ENCODE measurements around the gene RAPGEF2.
"Not testable (repeated sequence)": the region's sequence is repeated elsewhere in the genome, so short reads cannot be mapped to it uniquely, and the experiment has no call there.

The RAPGEF2 gene, protein sequence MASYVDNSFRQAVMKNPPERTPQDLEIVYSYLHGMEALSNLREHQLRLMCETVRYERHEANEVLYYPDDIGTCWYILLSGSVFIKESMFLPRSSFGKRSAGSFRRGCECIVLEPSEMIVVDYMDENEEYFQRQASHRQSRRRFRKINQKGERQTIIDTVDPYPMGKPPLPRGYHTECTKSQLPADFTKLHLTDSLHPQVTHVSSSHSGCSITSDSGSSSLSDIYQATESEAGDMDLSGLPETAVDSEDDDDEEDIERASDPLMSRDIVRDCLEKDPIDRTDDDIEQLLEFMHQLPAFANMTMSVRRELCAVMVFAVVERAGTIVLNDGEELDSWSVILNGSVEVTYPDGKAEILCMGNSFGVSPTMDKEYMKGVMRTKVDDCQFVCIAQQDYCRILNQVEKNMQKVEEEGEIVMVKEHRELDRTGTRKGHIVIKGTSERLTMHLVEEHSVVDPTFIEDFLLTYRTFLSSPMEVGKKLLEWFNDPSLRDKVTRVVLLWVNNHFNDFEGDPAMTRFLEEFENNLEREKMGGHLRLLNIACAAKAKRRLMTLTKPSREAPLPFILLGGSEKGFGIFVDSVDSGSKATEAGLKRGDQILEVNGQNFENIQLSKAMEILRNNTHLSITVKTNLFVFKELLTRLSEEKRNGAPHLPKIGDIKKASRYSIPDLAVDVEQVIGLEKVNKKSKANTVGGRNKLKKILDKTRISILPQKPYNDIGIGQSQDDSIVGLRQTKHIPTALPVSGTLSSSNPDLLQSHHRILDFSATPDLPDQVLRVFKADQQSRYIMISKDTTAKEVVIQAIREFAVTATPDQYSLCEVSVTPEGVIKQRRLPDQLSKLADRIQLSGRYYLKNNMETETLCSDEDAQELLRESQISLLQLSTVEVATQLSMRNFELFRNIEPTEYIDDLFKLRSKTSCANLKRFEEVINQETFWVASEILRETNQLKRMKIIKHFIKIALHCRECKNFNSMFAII (N-terminal part only)

DNA sequence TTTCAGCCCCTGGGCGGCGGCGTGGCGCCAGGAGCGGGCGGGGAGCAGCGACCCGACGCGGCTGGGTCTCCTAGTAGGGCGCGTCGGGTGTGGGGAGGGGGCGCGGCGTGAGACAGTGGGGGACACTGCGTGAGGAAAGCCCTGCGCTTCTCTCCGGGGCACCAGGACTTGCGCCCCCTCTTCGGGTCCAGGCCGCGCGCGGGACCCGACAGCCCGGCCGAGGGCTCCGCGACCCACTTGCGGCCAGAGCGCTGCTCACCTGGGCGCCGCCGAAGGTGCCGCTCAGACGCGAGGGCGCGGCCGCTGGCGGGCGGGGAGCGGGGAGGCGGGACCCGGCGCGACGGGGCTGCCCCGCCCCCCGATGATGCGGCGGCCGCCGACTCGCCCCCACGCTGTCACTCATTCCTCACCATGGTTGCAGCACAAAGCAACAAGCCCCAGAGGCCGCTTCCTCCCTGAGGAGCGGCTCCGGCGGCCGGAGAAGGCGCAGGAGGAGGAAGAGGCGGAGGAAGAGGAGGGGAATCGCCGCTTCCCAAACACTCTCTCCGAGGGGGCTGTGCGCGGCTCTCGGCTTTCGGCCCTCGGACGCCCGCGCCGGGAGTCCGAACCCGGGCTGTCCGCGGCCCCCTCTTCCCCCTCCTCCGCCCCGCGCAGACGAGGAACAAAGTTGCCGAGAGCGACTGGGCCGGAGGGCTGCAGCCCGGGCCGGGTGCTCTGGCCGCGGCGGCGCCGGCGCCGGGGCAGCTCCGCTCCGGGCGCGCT lies at the start of gene RAPGEF2:
TSS of gene RAPGEF2 (plus strand) at position 458 of the 762 bp plus-strand sequence. CDS start 1,084 bp downstream, outside the sequence.
- peak; percentile 69 for DNase-seq

DNA sequence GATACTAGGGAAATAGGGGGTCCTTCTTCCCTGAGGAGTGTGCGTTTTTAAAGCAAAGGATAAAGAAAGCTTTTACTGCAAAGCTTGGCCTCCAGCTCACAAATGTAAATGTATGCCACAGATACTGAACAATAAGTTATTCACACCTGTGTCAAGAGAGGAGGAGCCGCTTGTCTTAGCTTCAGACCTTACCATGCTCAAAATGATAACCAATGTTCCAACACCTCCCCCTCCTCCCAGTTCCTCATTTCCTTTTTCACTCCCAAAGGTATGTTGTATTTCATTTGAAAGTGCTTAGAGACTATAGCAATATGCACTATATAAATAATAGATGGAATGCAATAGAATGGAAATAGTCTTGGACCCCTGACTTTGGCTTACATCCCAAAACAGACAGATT lies 47.0 kb upstream of the RAPGEF2 start:
- no peak for DNase-seq

DNA sequence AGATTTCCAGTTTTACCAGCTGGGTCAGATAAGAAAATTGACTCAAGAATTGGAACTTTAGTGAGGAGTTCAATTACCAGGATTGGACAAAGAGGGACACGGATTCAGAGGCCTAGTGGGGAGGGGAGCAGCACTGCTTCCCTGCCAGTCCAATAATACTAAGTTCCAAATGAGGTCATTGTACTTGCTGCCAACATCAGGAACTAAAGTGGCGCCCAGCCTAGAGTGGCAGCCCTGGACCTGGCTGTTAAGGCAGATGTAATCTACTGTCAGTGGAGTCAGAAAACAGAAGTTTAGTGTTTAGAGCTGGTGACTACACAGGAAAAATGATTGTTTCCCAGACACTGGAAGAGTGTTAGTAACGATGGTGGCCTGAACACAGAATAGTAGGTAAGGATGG lies 42.7 kb upstream of the RAPGEF2 start:
- DNase-seq = no peak

DNA sequence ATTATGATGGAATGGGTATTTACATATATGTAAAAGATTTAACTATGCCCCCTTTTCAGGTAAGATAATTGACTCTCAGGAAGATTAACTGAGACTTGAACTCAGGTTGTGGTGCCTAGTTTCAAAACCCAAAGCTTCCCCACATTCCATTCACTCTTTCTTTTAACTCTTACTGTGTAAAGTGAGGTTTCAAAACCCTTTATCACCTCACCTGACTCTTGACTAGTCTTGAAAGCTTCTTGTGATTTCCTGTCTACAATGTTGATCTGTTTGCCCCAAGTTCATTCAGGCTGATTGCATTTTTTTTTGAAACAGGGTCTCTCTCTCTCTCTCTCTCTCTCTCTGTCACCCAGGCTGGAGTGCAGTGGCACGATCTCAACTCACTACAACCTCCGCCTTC lies 40.5 kb upstream of the RAPGEF2 start:
- no peak for DNase-seq

DNA sequence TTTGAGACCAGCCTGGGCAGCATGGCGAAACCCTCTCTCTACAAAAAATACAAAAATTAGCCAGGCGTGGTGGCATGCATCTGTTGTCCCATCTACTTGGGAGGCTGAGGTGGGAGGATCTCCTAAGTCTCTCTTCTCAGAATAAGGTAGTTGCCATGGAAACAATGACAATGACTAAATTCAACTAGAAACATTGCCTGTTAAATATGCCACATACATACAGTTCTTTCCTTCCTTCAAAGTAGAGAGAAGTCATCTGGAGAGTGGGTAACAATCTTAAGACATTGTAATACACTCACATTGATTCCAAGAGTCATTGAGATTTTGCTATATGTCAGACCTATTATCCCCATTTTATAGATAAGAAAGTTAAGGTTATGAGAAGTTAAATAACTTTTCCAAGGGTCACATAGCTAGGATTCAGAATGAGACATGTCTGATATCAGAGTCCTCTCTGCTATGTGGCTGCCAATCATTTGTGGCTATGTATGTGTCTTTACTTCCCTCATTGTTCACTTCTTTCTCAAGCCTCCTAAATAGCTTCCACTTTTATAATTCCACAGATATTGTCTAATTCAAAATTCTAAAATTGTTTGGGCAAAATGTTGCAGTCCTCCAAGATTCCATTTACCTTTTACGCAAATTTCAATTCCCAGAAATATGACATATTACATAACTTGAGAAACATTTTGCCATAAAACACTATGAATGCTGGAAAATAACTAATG lies 37.2 kb upstream of the RAPGEF2 start:
- DNase-seq = no peak

DNA sequence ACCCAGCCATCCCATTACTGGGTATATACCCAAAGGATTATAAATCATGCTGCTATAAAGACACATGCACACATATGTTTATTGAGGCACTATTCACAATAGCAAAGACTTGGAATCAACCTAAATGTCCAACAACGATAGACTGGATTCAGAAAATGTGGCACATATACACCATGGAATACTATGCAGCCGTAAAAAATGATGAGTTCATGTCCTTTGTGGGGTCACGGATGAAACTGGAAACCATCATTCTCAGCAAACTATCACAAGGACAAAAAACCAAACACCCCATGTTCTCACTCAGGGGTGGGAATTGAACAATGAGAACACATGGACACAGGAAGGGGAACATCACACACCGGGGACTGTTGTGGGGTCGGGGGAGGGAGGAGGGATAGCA lies 34.7 kb upstream of the RAPGEF2 start:
- DNase-seq = not testable (repeated sequence)

DNA sequence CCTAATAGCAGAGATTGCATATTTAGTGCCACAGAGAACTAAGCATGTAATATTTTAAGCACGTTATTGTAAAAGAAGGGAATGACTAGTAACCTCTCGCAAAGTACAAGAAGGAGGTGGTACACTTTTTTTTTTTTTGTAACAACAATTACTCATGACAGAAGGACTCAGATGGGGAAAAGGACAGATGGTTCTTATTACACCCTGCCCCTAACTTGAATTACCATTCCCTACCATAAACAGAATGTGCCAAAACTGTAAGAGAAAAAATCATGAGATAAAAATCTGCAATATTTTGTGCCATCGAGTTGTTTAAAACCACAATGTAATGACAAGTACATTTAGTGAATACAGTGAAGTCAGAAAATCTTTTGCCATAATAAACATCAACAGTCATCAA lies 33.0 kb upstream of the RAPGEF2 start:
- DNase-seq = peak; percentile 18

DNA sequence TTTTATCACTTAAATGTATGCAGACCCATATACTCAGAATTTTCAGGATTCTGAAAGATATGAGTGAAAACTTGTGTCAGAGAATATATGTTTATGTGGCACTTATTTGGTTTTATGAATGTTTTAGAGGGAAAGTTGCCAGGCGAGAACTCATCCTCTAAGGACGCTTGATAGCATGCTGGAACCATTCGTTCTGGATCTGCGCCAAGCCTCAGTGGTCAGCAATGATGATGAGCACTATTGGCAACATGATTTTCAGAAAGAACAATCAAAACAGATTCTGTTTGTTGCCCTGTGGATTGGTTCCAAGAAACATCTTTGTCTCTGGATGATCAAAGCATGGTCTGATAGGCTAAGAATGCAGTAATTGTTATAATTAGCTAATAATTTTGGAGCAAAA lies 32.1 kb upstream of the RAPGEF2 start:
- no peak for DNase-seq

DNA sequence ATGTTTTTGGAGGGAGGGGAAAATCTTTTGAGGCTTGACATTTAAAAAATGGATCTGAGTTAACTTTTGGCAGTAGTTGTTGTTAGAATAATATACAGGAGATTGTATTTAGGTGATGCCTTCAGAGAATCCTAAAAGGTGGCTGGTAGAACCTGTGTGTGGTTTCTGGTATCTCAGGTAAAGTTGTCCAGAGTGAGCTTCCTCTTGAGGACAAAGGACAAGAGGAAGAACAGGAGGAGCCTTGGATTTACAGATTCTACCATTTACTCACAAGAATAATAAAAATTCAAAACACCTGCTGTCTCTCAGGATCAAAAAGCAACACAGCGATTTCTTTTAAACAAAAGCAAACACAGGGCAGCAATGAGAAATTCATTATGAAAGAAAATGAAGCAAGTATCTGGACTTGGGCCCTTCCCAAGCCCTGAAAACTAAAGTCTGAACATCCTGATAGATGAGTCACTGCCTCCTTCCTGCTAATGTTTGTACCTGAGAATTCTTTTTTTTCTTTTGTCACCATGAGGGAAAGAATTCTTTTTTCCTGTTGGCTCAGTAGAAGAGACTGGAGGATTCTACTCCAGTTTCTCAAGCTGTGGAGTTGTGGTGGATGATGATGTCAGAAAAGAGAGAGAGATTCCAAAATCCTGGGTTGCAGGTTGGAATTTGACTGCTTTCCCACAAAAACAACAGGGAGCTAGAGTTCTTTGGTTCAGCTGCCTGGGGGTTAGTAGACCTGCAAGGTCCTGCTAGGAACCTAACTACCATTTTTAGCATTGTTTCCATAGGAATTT lies 31.5 kb upstream of the RAPGEF2 start:
- DNase-seq = no peak

DNA sequence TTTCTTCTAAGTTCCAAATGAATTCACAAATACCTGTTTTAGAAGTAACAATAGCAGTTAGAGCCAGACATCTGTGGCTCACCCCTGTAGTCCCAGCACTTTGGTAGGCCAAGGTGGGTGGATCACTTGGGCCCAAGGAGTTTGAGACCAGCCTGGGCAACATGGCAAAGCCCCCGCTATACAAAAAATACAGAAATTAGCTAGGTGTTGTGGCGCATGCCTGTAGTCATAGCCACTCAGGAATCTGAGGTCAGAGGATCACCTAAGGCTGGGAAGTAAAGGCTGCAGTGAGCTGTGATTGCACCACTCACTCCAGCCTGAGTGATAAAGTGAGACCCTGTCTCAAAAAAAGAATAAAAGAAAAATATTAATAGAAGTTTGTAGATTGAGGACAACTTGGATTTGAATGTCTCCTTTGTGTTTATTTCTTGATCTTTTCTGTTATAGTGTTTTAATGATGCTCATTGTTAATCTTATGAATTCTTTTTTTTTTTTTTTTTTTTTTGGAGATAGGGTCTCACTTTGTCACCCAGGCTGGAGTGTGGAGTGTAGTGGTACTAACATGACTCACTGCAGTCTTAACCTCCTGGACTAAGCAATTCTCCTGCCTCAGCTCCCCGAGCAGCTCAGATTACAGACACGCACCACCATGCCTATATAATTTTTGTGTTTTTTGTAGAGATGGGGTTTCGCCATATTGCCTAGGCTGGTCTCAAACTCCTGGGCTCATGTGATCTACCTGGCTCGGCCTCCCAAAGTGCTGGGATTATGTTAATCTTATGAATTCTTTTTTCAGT lies 30.7 kb upstream of the RAPGEF2 start:
- no peak for DNase-seq

DNA sequence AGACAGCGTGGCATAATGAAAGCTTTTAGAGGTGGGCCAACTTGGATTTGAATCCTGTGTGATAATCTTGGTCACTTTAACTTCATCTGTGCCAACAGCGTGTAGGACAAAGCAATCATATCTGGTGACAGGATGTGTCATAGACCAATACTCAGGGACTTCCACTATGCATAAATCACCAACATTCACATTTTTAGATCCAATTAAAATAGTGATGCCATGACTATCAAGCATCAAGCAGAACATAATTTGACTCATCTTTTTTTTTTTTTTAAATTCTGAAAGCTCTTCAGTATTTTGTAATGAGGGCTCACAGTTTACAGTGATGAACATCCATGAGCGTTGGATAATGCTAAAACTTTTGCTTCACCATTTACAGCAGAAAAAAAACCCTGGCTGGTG lies 27.3 kb upstream of the RAPGEF2 start:
- no peak for DNase-seq

DNA sequence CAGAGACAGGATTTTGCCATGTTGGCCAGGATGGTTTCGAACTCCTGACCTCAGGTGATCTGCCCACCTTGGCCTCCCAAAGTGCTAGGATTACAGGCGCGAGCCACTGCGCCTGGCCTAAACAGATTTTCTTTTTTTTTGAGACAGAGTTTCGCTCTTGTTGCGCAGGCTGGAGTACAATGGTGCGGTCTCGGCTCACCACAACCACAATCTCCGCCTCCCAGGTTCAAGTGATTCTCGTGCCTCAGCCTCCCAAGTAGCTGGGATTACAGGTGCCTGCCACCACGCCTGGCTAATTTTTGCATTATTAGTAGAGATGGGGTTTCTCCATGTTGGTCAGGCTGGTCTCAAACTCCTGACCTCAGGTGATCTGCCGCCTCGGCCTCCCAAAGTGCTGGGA lies 25.9 kb upstream of the RAPGEF2 start:
- not testable (repeated sequence) for DNase-seq

DNA sequence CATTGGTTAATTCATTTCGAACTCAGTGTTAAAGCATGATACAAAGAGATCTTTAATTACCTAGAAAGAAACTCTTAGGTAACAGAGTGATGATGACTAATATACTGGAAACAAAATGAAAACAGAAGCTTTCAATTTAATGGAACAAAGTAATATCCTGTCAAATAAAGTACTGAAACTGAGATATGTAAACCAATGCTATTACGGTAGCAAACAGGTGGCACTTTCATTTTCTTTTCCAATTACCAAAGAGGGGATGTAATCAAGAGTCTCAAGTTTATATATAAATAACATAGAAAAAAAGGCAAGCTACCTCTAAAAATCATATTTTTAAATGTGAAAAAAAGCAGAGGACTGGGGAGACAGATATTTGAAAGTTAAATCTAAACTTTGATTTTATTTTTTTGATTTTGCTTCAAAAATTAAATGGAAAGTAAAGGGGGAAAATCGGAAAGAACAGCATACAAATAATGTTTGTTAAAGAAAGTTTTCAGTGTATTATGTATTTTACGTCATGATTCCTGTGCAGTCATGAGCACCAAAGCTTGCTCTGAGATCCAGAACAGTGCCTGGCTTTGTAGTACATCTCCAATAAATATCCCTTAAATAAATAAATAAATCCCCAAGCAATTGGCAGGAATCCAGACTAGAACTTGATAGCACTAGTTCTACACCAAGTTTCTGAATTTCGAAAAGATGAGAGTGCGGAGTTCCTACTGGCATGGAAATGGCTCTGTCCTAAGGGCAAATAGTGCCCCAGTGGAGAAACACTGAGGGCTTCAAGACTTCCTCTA lies 25.0 kb upstream of the RAPGEF2 start:
- no peak for DNase-seq

DNA sequence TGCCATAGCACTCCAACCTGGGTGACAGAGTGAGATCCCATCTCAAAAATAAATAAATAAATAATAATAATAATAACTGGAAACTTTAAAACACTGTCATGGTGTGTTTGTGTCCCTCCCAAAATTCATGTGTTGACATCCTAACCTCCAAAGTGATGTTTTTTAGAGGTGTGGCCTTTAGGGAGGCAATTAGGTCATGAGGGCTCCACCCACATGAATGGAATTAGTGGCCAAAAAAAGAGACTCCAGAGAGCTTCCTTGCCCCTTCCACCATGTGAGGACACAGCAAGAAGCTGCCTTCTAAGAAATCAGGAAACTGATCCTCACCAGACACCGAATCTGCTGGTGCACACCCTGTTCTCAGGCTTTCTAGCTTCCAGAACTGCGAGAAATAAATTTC lies 23.8 kb upstream of the RAPGEF2 start:
- no peak for DNase-seq

DNA sequence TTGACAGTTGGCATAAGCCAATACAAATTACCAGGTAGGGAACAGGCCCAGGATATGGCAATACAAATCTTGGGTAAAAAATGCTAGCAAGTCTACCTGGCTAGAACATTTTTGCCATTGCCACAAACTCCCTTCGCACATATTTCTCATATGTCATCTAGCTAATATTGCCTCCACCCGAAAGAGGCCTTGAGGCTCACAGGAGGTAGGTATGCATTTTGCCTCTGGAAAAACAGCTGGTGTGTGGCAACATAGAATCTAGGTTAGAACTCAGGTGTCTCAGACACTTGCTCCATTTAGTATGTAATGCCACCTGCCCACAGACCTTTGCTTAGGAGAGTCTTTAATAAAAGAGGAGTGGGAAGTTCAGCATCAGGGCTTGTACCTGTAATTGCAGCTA lies 16.3 kb upstream of the RAPGEF2 start:
- DNase-seq = no peak

DNA sequence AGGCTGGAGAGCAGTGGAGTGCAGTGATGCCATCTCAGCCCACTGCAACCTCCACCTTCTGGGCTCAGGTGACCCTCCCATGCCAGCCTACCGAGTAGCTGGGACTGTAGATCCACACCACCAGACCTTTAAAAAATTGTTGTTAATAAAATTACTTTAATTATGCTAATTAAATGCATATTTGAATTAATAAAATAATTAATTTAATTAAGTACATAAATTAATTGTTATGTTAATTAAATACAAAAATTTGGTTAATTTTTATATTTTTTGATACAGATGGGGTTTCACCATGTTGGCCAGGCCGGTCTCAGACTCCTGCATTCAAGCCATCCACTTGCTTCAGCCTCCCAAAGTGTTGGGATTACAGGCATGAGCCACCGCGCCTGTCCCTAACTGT lies 12.6 kb upstream of the RAPGEF2 start:
- DNase-seq = no peak

DNA sequence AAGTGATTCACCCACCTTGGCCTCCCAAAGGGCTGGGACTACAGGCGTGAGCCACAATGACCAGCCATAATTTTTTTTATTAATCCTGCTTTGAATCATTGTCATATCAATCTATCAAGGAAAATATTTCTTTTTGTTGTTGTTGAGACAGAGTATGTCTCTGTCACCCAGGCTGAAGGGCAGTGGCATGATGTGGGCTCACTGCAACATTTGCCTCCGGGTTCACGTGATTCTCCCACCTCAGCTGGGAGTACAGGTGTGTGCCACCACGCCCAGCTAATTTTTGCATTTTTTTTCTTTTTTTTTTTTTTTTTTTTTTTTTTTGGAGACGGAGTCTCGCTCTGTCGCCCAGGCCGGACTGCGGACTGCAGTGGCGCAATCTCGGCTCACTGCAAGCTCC lies 8.7 kb upstream of the RAPGEF2 start:
- DNase-seq = not testable (repeated sequence)

DNA sequence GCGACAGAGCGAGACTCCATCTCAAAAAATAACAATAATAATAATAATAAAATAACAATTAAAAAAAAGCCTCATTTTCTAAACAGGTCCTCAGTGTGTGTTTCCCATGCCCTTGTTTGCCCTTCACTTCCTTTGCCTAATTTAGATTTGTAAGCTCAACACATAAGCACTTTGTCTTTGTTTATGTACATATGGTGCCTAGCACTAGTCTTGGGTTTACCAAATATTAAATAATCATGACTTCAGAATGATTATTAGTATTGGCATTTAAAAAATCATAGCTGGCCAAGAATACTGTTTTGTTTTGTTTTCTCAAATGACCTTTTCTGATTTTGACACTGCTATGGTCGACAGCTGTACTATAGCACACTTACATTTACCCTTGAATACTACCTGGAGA lies 6.4 kb upstream of the RAPGEF2 start:
- no peak for DNase-seq

DNA sequence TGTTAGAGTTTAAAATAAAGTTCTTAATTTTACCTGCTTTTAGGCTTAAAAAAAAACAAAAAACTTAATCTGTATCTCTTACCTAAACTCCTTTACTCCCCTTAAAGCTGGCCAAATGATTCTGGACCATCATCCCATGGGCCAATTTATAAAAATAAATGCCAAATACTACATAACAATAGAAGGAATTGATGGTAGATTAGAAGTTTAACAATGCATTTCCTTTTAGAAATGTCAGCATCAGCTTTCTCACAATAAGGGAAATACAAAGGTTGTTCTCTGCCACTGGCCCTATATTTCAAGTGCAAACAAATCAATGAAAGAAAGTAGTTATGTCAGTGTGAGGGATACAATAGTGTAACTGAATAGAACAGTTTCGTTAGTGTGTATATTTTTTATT lies 5.7 kb upstream of the RAPGEF2 start:
- DNase-seq = no peak

DNA sequence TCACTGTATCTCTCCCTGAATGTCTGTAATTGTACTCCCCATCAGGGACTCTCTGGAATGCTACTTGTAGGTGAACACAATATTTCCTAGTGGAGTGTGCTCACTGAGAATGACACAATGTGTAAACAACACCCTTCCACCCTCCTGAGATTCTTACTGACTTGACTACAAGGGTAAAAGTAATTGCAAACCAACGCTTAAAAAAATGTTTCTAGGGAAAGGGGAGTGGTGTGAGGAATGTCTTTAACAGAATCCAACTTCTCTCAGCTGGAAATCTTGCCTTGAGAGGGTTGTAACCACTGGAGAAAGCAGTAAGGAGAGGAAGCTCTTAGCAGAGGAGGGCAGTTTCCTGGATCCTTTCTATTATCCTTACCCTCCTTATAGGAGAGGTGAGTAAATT lies 5.1 kb upstream of the RAPGEF2 start:
- DNase-seq = no peak

All from NCI-H2171 (cell line).